ENCODE results near the gene NDUFV2. TPM values are rescaled to one million over a fixed set of nuclear protein-coding genes. Genes with fewer than 3 reads are reported as not detected.

NDUFV2 gene
- polyA plus RNA-seq, 3 donors: 55.4 to 184 (median 162) TPM

DNA sequence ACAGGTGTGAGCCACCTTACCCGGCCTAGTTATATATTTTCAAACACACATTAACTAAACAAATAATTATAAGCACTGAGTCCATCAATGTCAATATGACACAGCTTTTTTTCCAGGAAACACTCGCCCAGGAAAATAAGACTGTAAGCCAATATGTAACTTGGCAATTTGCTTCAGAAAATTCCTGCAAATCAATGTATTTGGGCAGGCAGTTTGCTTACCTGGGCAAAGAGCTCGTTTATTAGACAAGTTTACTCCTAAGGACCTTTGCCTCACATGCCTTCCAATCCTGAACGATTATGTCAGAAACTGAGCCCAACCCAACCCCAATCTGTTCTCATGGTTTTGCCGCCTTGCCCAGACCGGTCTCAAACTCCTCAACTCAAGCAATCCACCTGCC, 34.7 kb upstream of the NDUFV2 start:
- WGBS (ENCODE audit: insufficient coverage): 97% methylated on average over 5 of the region's 6 CpGs
- TF ChIP-seq, protein P1, sequence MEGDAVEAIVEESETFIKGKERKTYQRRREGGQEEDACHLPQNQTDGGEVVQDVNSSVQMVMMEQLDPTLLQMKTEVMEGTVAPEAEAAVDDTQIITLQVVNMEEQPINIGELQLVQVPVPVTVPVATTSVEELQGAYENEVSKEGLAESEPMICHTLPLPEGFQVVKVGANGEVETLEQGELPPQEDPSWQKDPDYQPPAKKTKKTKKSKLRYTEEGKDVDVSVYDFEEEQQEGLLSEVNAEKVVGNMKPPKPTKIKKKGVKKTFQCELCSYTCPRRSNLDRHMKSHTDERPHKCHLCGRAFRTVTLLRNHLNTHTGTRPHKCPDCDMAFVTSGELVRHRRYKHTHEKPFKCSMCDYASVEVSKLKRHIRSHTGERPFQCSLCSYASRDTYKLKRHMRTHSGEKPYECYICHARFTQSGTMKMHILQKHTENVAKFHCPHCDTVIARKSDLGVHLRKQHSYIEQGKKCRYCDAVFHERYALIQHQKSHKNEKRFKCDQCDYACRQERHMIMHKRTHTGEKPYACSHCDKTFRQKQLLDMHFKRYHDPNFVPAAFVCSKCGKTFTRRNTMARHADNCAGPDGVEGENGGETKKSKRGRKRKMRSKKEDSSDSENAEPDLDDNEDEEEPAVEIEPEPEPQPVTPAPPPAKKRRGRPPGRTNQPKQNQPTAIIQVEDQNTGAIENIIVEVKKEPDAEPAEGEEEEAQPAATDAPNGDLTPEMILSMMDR (IDR thresholded peaks at IDR 0.05): no peak

GRCh38 chr18:9068346-9068745, 34.2 kb upstream of the NDUFV2 start:
- Histone ChIP-seq H3K4me2 (replicated peaks; ENCODE audit: extremely low read depth, low read length, poor library complexity, severe bottlenecking) (no peak overlapping the region), H2AFZ (ENCODE audit: insufficient read depth, low read depth, low read length, poor library complexity, severe bottlenecking) (peak overlapping the region; percentile 16), H3K27ac (ENCODE audit: low read depth in 1 of 2, low read length in 2 of 2) (no peak overlapping the region), H3K4me1 (ENCODE audit: control insufficient read depth in 1 of 2, insufficient read depth in 2 of 2, low read length in 2 of 2) (peaks cover 11 to 23% of the 10 kb centered on the region in 2 donors), H3K9me3 (replicated peaks in 1 of 2; ENCODE audit: control insufficient read depth in 1 of 2, insufficient read depth in 1 of 2, low read length in 2 of 2) (no peaks in the 10 kb centered on the region), H3K79me2 (ENCODE audit: insufficient read depth, low read length) (no peaks in the 10 kb centered on the region), H3K9ac (ENCODE audit: insufficient read depth, low read length, poor library complexity, severe bottlenecking) (no peak overlapping the region), H3K4me3 (replicated peaks in 1 of 3; ENCODE audit: low read depth in 2 of 3, low read length in 3 of 3) (no peak overlapping the region), H4K20me1 (ENCODE audit: insufficient read depth, low read length) (no peaks in the 10 kb centered on the region), H3K36me3 (replicated peaks in 1 of 2; ENCODE audit: control insufficient read depth in 1 of 2, insufficient read depth in 2 of 2, low read length in 2 of 2) (no peaks in the 10 kb centered on the region), H3K27me3 (ENCODE audit: control insufficient read depth in 2 of 2, insufficient read depth in 2 of 2, low read length in 2 of 2) (no peaks in the 10 kb centered on the region)
- no peak overlapping the region for H3K4me3 Mint-ChIP-seq
- DNase-seq: no peak
- peaks cover 0 to 4% (median 0%) of the 10 kb centered on the region in 7 donors for H3K9me3 Mint-ChIP-seq
- H3K27me3 Mint-ChIP-seq (ENCODE audit: low read depth in 3 of 3): peaks cover 0 to 1% (median 0%) of the 10 kb centered on the region in 3 donors
- peak overlapping the region in 2 of 7 donors; percentile 57 to 60 for H3K27ac Mint-ChIP-seq
- H3K36me3 Mint-ChIP-seq: no peaks in the 10 kb centered on the region
- peaks cover 32% of the 10 kb centered on the region for H3K4me1 Mint-ChIP-seq
- 100% methylated on average over 1 of the region's 2 CpGs for WGBS (ENCODE audit: insufficient coverage)
- TF ChIP-seq, protein P1 (IDR thresholded peaks at IDR 0.05): no peak
- intact Hi-C loops (cut with micrococcal nuclease): loop anchor here in 1 of 2 donors (5.0 to 10.0 kb wide), 2 partner anchors 136 to 264 kb away; partner anchors contain the start of gene TWSG1

More for the DNA sequence above, 34.7 kb upstream of the NDUFV2 start:
- H3K9me3 Mint-ChIP-seq: peaks cover 0 to 4% (median 0%) of the 10 kb centered on the region in 7 donors
- intact Hi-C loops (cut with micrococcal nuclease): loop anchor here in 1 of 2 donors (5.0 to 10.0 kb wide), 2 partner anchors 137 to 264 kb away; partner anchors contain the start of gene TWSG1
- Histone ChIP-seq H3K27me3 (ENCODE audit: control insufficient read depth in 2 of 2, insufficient read depth in 2 of 2, low read length in 2 of 2) (no peaks in the 10 kb centered on the region), H3K4me2 (replicated peaks; ENCODE audit: extremely low read depth, low read length, poor library complexity, severe bottlenecking) (no peak overlapping the region), H3K36me3 (replicated peaks in 1 of 2; ENCODE audit: control insufficient read depth in 1 of 2, insufficient read depth in 2 of 2, low read length in 2 of 2) (no peaks in the 10 kb centered on the region), H2AFZ (ENCODE audit: insufficient read depth, low read depth, low read length, poor library complexity, severe bottlenecking) (no peak overlapping the region), H3K9me3 (replicated peaks in 1 of 2; ENCODE audit: control insufficient read depth in 1 of 2, insufficient read depth in 1 of 2, low read length in 2 of 2) (no peaks in the 10 kb centered on the region), H4K20me1 (ENCODE audit: insufficient read depth, low read length) (no peaks in the 10 kb centered on the region), H3K27ac (ENCODE audit: low read depth in 1 of 2, low read length in 2 of 2) (no peak overlapping the region), H3K9ac (ENCODE audit: insufficient read depth, low read length, poor library complexity, severe bottlenecking) (no peak overlapping the region), H3K4me1 (ENCODE audit: control insufficient read depth in 1 of 2, insufficient read depth in 2 of 2, low read length in 2 of 2) (peaks cover 16 to 28% of the 10 kb centered on the region in 2 donors), H3K4me3 (replicated peaks in 1 of 3; ENCODE audit: low read depth in 2 of 3, low read length in 3 of 3) (no peak overlapping the region), H3K79me2 (ENCODE audit: insufficient read depth, low read length) (no peaks in the 10 kb centered on the region)
- no peak for DNase-seq
- H3K27ac Mint-ChIP-seq: no peak overlapping the region
- no peaks in the 10 kb centered on the region for H3K36me3 Mint-ChIP-seq
- H3K4me1 Mint-ChIP-seq: peaks cover 38% of the 10 kb centered on the region
- peaks cover 0 to 1% (median 0%) of the 10 kb centered on the region in 3 donors for H3K27me3 Mint-ChIP-seq (ENCODE audit: low read depth in 3 of 3)
- no peak overlapping the region for H3K4me3 Mint-ChIP-seq
